HG03354 (cell line): Measurements from ENCODE around the gene DYDC1.
"Not testable (repeated sequence)": the region's sequence is repeated elsewhere in the genome, so short reads cannot be mapped to it uniquely, and the experiment has no call there.

Experiments
- ATAC-seq: cut with Tn5 transposase; IDR thresholded peaks from one replicate; pipeline ENCODE4 v1.9.1; 2021; ENCODE audit warnings: mild to moderate bottlenecking; ENCODE audit not compliant: unreplicated experiment, poor library complexity, severe bottlenecking

The DYDC1 gene

GRCh38 chr10:80350251-80350650 lies 6.3 kb downstream of the DYDC1 start:
- no peak for ATAC-seq

GRCh38 chr10:80344912-80345311 lies 11.6 kb downstream of the DYDC1 start:
- ATAC-seq: no peak

GRCh38 chr10:80344276-80344675 lies 12.3 kb downstream of the DYDC1 start:
- no peak for ATAC-seq

GRCh38 chr10:80333983-80334382 lies 22.6 kb downstream of the DYDC1 start:
- no peak for ATAC-seq

- no peak for ATAC-seq
Observed at GRCh38 chr10:80324891-80325364, 31.6 kb downstream of the DYDC1 start.

- no peak for ATAC-seq
Observed at GRCh38 chr10:80324086-80324485, 32.5 kb downstream of the DYDC1 start.

GRCh38 chr10:80323311-80323710 lies 33.2 kb downstream of the DYDC1 start:
- no peak for ATAC-seq

- no peak for ATAC-seq
Observed at GRCh38 chr10:80322711-80323110, 33.8 kb downstream of the DYDC1 start.

GRCh38 chr10:80322158-80322557 lies 34.4 kb downstream of the DYDC1 start:
- no peak for ATAC-seq

GRCh38 chr10:80321183-80321582 lies 35.4 kb downstream of the DYDC1 start:
- no peak for ATAC-seq

GRCh38 chr10:80320377-80320776 lies 36.2 kb downstream of the DYDC1 start:
- no peak for ATAC-seq

GRCh38 chr10:80319725-80320290 lies 36.7 kb downstream of the DYDC1 start:
- no peak for ATAC-seq

- no peak for ATAC-seq
Observed at GRCh38 chr10:80319318-80319717, 37.2 kb downstream of the DYDC1 start.

- no peak for ATAC-seq
Observed at GRCh38 chr10:80318742-80319141, 37.8 kb downstream of the DYDC1 start.

GRCh38 chr10:80315391-80315790 lies 41.2 kb downstream of the DYDC1 start:
- ATAC-seq: no peak

GRCh38 chr10:80313523-80313922 lies 43.0 kb downstream of the DYDC1 start:
- ATAC-seq: no peak

- ATAC-seq: not testable (repeated sequence)
Observed at GRCh38 chr10:80305989-80306388, 50.6 kb downstream of the DYDC1 start.

GRCh38 chr10:80296942-80297341 lies 59.6 kb downstream of the DYDC1 start:
- ATAC-seq: no peak

GRCh38 chr10:80292607-80293239 lies 63.8 kb downstream of the DYDC1 start:
- ATAC-seq: no peak

GRCh38 chr10:80290474-80291220 lies 65.9 kb downstream of the DYDC1 start:
- ATAC-seq: no peak
